Left lung (tissue), 10 donors: ENCODE results near the gene FAM222A. TPM values are rescaled to one million over a fixed set of nuclear protein-coding genes. Genes with fewer than 3 reads are reported as not detected.

ENCODE experiments used
- ATAC-seq: fragments of 200-7000 bp; cut with Tn5 transposase; one replicate; pipeline ENCODE4 v1.9.1; 2020; ENCODE audit warnings: moderate library complexity
- DNase-seq, 4 donors: peaks; one replicate each; pipeline ENCODE4 v3.0.0-alpha.2; 2013 to 2020
- H3K27ac ChIP-seq, 2 donors: fragments of 200-600 bp; sonication (generic) in 1 of 2; one replicate each; pipeline versions ENCODE4 v1.5.0 to v1.8.0; 2020 to 2021
- H3K27me3 ChIP-seq, 2 donors: fragments of 200-600 bp; sonication (generic) in 1 of 2; one replicate each; pipeline versions ENCODE4 v1.5.0 to v1.8.0; 2020 to 2021
- H3K36me3 ChIP-seq, 2 donors: fragments of 200-600 bp; sonication (generic) in 1 of 2; one replicate each; pipeline versions ENCODE4 v1.5.0 to v1.8.0; 2020 to 2021
- H3K4me1 ChIP-seq, 2 donors: fragments of 200-600 bp; one replicate each; pipeline ENCODE4 v1.8.0; 2021
- H3K4me3 ChIP-seq, 2 donors: fragments of 200-600 bp; sonication (generic) in 1 of 2; one replicate each; pipeline versions ENCODE4 v1.5.0 to v1.8.0; 2020 to 2021; ENCODE audit warnings: mild to moderate bottlenecking in 1 of 2
- H3K9me3 ChIP-seq, 2 donors: fragments of 200-600 bp; sonication (generic) in 1 of 2; one replicate each; pipeline versions ENCODE4 v1.5.0 to v1.8.0; 2020 to 2021
- intact Hi-C, 2 donors: fragments of 100-400 bp; cut with DNase I; formaldehyde crosslinking; loops; one replicate each; pipeline versions ENCODE4 v1.11.2 to v1.14.2; 2022
- polyA plus RNA-seq, 6 donors: library from polyadenylated mRNA; unstranded; fragments of 120-200 nt; gene quantifications; one replicate each; pipeline ENCODE4 v1.2.1, GENCODE V29; 2013; ENCODE audit not compliant: insufficient read length in 6 of 6
- total RNA-seq, 2 donors: library from RNA; stranded (reverse); fragmentation: NEBNext Ultra II Directional; extraction: Animal tissue kit (Norgen Biotek cat#: 25700); gene quantifications; one replicate each; pipeline ENCODE4 v1.2.1, GENCODE V29; 2021
- TF ChIP-seq, protein P1 (sequence below), 2 donors: fragments of 200-600 bp; sonication (generic) in 1 of 2; IDR thresholded peaks; one replicate each; pipeline versions ENCODE4 v1.5.0 to v1.8.0; 2021; ENCODE audit warnings: antibody characterized with exemption in 2 of 2
- donor health status: DM: no; HTN: yes; CAD: no.
- donor health status: DM: no; HTN: no; CAD: no.

The FAM222A gene
- total and polyA plus RNA-seq, 8 donors, result 1.8 to 4.0 (median 2.6) TPM

DNA sequence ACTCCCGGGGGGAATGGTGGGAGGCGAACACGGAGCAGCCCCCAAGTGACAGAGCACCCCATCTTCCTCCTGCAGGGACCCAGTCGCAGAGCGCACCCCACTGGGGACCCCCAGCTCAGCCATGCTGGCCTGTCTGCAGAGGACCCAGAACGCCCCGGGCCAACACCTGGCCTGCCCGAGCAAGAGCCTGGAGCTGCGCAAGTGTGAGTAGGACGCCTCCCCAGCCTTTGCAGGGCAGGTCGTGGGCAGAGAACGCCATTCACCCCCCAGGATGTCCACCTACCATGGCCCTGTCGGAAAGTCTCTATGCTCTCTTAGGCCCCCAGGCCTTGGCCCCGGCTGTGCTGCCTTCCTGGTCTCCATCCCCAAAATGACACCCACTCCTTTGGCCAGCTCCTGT, 30.4 kb downstream of the FAM222A start:
- DNase-seq, result peak in 2 of 4 donors; percentile 21 to 71
- no peaks in the 10 kb centered on the region for H3K4me1 ChIP-seq
- TF ChIP-seq, protein P1, sequence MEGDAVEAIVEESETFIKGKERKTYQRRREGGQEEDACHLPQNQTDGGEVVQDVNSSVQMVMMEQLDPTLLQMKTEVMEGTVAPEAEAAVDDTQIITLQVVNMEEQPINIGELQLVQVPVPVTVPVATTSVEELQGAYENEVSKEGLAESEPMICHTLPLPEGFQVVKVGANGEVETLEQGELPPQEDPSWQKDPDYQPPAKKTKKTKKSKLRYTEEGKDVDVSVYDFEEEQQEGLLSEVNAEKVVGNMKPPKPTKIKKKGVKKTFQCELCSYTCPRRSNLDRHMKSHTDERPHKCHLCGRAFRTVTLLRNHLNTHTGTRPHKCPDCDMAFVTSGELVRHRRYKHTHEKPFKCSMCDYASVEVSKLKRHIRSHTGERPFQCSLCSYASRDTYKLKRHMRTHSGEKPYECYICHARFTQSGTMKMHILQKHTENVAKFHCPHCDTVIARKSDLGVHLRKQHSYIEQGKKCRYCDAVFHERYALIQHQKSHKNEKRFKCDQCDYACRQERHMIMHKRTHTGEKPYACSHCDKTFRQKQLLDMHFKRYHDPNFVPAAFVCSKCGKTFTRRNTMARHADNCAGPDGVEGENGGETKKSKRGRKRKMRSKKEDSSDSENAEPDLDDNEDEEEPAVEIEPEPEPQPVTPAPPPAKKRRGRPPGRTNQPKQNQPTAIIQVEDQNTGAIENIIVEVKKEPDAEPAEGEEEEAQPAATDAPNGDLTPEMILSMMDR (IDR thresholded peaks at IDR 0.05), result no peak
- no peaks in the 10 kb centered on the region for H3K27me3 ChIP-seq
- H3K27ac ChIP-seq, result no peak overlapping the region
- intact Hi-C loops, result no loop called here
- no peaks in the 10 kb centered on the region for H3K36me3 ChIP-seq
- ATAC-seq, result no peak
- H3K4me3 ChIP-seq, result no peak overlapping the region
- no peaks in the 10 kb centered on the region for H3K9me3 ChIP-seq

DNA sequence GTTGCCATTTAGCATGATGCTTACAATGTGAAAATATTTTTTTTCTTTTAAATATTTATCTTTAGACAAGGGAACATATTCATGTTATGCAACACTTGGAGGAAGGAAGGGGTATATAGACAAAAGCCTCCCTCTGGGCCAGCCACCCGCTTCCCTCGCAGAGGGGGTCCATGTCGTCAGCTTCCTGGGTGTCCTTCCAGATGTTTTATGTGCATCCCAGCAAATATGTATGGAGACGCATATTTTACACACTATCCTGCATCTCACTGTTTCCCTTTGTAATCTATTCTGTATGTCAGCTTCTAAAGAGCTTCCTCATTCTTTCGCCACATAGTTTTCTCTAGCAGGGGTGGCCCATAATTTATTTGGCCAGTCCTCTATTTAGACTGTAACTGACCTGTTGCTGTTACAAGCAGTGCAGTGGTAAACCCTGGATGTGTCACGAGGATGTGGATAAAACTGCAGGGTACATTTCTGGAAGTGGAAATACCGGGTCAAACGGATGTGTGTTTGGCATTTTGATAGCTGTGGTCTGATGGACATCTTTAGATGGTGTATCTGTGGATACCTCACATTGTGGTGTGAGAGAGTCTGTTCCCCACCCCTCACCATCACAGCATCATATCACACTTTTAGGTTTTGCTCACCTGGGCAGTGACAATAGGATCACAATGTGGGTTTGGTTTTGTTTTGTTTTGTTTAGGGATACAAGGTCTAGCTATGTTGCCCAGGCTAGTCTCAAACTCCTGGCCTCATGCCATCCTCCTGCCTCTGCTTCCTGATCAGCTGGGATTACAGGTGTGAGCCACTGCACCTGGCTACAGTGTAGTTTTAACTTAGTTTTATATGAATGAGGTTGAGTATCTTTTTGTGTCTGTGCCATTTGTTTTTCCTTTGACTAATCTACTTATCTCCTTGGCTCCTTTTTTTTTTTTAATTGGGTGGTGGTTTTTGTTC, 31.6 kb downstream of the FAM222A start:
- intact Hi-C loops, result no loop called here
- ATAC-seq (no peak), DNase-seq (peak; percentile 8 to 86 (median 38))
- Histone ChIP-seq H3K9me3 (no peaks in the 10 kb centered on the region), H3K27ac (no peak overlapping the region), H3K4me1 (no peaks in the 10 kb centered on the region), H3K27me3 (no peaks in the 10 kb centered on the region), H3K36me3 (no peaks in the 10 kb centered on the region), H3K4me3 (no peak overlapping the region)
- TF ChIP-seq, protein P1 (IDR thresholded peaks at IDR 0.05), result no peak

DNA sequence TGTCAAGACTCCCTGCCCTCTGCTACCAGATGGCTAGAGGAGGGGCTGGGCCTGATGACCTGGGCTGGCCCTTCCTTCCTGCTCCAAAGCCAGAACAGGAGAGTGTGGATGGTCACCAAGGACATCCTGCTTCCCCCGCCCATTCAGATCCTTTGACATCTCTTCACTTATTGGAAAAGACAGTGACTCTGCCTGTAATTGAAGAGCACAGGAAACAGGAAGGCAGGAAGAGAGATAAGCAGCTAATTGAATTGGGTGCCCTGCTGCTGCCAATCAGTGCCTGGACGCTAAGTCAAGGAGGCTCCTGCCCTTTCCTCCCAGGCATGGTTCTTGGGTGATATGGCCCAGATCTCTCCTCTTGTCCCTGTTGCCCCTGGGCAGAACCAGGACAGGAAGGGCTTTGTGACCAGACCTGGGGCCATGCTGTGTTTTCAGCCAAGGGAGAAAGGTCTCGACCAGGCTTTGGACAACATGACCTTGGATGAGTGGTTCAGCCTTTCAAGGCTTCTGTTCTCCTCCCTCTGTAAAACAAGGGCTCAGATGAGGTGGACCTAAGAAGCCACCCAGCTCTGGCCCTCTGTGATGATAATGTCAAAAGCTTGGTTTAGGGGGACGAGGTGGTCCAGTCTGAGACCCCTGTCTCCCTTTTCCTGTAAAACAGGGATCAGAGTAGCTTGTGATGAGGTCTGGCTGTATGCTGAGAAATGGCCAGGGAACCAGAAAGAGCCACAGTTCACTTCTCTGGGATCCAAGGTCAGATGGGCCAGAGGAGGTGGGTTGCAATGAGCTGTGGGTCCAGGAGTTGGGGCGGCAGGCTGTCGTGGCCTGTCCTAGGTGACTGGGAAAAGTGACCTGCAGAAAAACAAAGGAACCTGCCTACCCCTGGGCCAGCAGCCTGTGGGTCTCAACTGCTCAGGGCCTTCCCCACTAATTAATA, 38.8 kb downstream of the FAM222A start:
- no peak overlapping the region for H3K4me3 ChIP-seq
- peaks cover 0 to 17% of the 10 kb centered on the region in 2 donors for H3K9me3 ChIP-seq
- no peaks in the 10 kb centered on the region for H3K36me3 ChIP-seq
- H3K4me1 ChIP-seq, result no peaks in the 10 kb centered on the region
- H3K27ac ChIP-seq, result no peak overlapping the region
- DNase-seq (peak in 1 of 4 donors; percentile 15), ATAC-seq (no peak)
- no peaks in the 10 kb centered on the region for H3K27me3 ChIP-seq
- intact Hi-C loops, result no loop called here
- TF ChIP-seq, protein P1 (IDR thresholded peaks at IDR 0.05), result no peak

DNA sequence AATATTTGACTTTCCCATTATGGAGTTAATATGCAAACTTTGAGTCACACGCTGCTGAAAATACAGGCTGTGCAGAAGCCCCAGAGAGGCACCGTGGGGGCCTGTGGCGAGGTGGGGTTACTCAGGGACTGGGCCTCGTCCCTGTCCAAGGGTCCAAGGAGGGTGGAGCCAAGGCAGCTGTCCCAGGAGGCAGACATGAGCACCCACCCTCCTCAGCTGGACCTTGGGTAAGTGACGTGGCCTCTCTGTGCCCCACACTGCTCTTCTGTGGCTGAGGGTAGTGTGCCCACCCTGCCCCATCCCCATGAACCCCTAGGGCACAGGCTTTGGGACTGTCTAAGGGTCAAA, 39.4 kb downstream of the FAM222A start:
- H3K27ac ChIP-seq, result no peak overlapping the region
- no peak overlapping the region for H3K4me3 ChIP-seq
- DNase-seq, result no peak
- H3K27me3 ChIP-seq, result no peaks in the 10 kb centered on the region
- peaks cover 0 to 18% of the 10 kb centered on the region in 2 donors for H3K9me3 ChIP-seq
- ATAC-seq, result no peak
- TF ChIP-seq, protein P1 (IDR thresholded peaks at IDR 0.05), result no peak
- no peaks in the 10 kb centered on the region for H3K4me1 ChIP-seq
- H3K36me3 ChIP-seq, result no peaks in the 10 kb centered on the region
- intact Hi-C loops, result no loop called here

DNA sequence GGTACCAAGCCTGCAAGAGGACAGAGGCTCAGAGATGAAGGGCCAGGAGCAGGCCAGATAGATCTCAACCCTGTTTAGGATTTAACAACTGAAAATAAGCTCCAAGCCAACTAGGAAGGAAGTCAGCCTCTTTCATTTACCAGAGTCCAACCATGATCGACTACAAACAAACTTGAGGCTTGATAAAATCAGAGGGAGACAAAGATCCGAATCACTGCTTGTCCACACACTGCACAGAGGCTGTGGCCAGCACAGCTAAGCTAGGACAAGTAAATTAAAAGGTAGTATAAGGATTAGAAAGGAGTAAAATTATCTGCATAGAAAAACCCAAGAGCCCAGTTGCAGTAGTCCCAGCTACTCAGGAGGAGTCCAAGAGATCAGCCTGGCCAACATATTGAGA, 40.3 kb downstream of the FAM222A start:
- DNase-seq, result no peak
- H3K36me3 ChIP-seq, result no peaks in the 10 kb centered on the region
- TF ChIP-seq, protein P1 (IDR thresholded peaks at IDR 0.05), result no peak

More for the DNA sequence above, 40.3 kb downstream of the FAM222A start:
- ATAC-seq, result no peak
- H3K27me3 ChIP-seq, result no peaks in the 10 kb centered on the region
- peaks cover 0 to 18% of the 10 kb centered on the region in 2 donors for H3K9me3 ChIP-seq
- intact Hi-C loops, result no loop called here
- no peaks in the 10 kb centered on the region for H3K4me1 ChIP-seq
- H3K4me3 ChIP-seq, result no peak overlapping the region
- H3K27ac ChIP-seq, result no peak overlapping the region
